H9 (cell line): ENCODE results near the gene SAMHD1. TPM values are rescaled to one million over a fixed set of nuclear protein-coding genes. Genes with fewer than 3 reads are reported as not detected.
"Not testable (repeated sequence)": the region's sequence is repeated elsewhere in the genome, so short reads cannot be mapped to it uniquely, and the experiment has no call there.

Experiments used
- DNase-seq: peaks from one replicate; pipeline ENCODE4 v3.0.0-alpha.2; 2017
- H2AFZ ChIP-seq: one replicate; pipeline ENCODE4 v1.6.1; 2013; ENCODE audit warnings: mild to moderate bottlenecking, low read length, control low read depth, moderate library complexity
- H2AK5ac ChIP-seq: 2 replicates; pipeline ENCODE4 v1.6.1; 2013; ENCODE audit warnings: low read length, control low read depth, mixed read lengths; ENCODE audit not compliant: insufficient read length
- H2BK120ac ChIP-seq: one replicate; pipeline ENCODE4 v1.6.1; 2013; ENCODE audit warnings: low read depth, mild to moderate bottlenecking, low read length, control low read depth, inconsistent platforms; ENCODE audit not compliant: poor library complexity, severe bottlenecking
- H2BK12ac ChIP-seq: 2 replicates; pipeline ENCODE4 v1.6.1; 2013; ENCODE audit warnings: low read length, control low read depth, mixed read lengths, low read depth; ENCODE audit not compliant: insufficient read length
- H2BK15ac ChIP-seq: 2 replicates; pipeline ENCODE4 v1.6.1; 2013; ENCODE audit warnings: low read depth, low read length, control low read depth
- H2BK20ac ChIP-seq: one replicate; pipeline ENCODE4 v1.6.1; 2013; ENCODE audit warnings: low read depth, mild to moderate bottlenecking, low read length, control low read depth, inconsistent platforms; ENCODE audit not compliant: poor library complexity, severe bottlenecking
- H2BK5ac ChIP-seq: 2 replicates; pipeline ENCODE4 v1.6.1; 2013; ENCODE audit warnings: low read length, control low read depth, mixed read lengths; ENCODE audit not compliant: insufficient read length
- H3K14ac ChIP-seq: 2 replicates; pipeline ENCODE4 v1.6.1; 2013; ENCODE audit warnings: low read length, control low read depth; ENCODE audit not compliant: insufficient read depth
- H3K18ac ChIP-seq: 2 replicates; pipeline ENCODE4 v1.6.1; 2013; ENCODE audit warnings: low read depth, mild to moderate bottlenecking, mixed read lengths, low read length, control low read depth; ENCODE audit not compliant: insufficient read length
- H3K23ac ChIP-seq: 2 replicates; pipeline ENCODE4 v1.6.1; 2013; ENCODE audit warnings: low read length, control low read depth, mixed read lengths, low read depth; ENCODE audit not compliant: insufficient read length
- H3K23me2 ChIP-seq: 2 replicates; pipeline ENCODE4 v1.6.1; 2013; ENCODE audit warnings: low read depth, mild to moderate bottlenecking, mixed read lengths, low read length, control low read depth; ENCODE audit not compliant: insufficient read length, poor library complexity, severe bottlenecking
- H3K27ac ChIP-seq: 2 replicates; pipeline ENCODE4 v1.5.1; 2013; ENCODE audit warnings: low read length, control low read depth, mixed read lengths, low read depth; ENCODE audit not compliant: insufficient read length
- H3K27me3 ChIP-seq: 2 replicates; pipeline ENCODE4 v1.6.1; 2013; ENCODE audit warnings: low read length, control low read depth, inconsistent platforms; ENCODE audit not compliant: insufficient read depth
- H3K4ac ChIP-seq: 2 replicates; pipeline ENCODE4 v1.6.1; 2013; ENCODE audit warnings: low read depth, mild to moderate bottlenecking, control low read depth, inconsistent platforms, low read length, moderate library complexity
- H3K4me1 ChIP-seq: 2 replicates; pipeline ENCODE4 v1.6.1; 2013; ENCODE audit warnings: low read length, control low read depth, inconsistent platforms; ENCODE audit not compliant: insufficient read depth
- H3K4me2 ChIP-seq: 2 replicates; pipeline ENCODE4 v1.6.1; 2013; ENCODE audit warnings: low read length, control low read depth, mixed read lengths; ENCODE audit not compliant: insufficient read length, insufficient read depth
- H3K56ac ChIP-seq: 2 replicates; pipeline ENCODE4 v1.6.1; 2013; ENCODE audit warnings: low read depth, mild to moderate bottlenecking, mixed read lengths, low read length, control low read depth; ENCODE audit not compliant: insufficient read length
- H3K79me1 ChIP-seq: 2 replicates; pipeline ENCODE4 v1.6.1; 2013; ENCODE audit warnings: low read depth, mild to moderate bottlenecking, moderate library complexity, low read length, control low read depth, inconsistent platforms; ENCODE audit not compliant: insufficient read depth, poor library complexity, severe bottlenecking
- H3K79me2 ChIP-seq: 2 replicates; pipeline ENCODE4 v1.6.1; 2013; ENCODE audit warnings: low read length, control low read depth, inconsistent platforms; ENCODE audit not compliant: insufficient read depth
- H3K9ac ChIP-seq: 2 replicates; pipeline ENCODE4 v1.6.1; 2013; ENCODE audit warnings: low read length, control low read depth, mixed read lengths; ENCODE audit not compliant: insufficient read length; ENCODE audit errors: extremely low read depth
- H3K9me3 ChIP-seq: one replicate; pipeline ENCODE4 v1.6.1; 2013; ENCODE audit warnings: low read depth, low read length, inconsistent platforms; ENCODE audit not compliant: control insufficient read depth
- H3T11ph ChIP-seq: one replicate; pipeline ENCODE4 v1.6.1; 2013; ENCODE audit warnings: mild to moderate bottlenecking, low read length, control low read depth, inconsistent platforms
- H4K20me1 ChIP-seq: one replicate; pipeline ENCODE4 v1.6.1; 2013; ENCODE audit not compliant: control insufficient read depth, insufficient read length, insufficient read depth
- H4K5ac ChIP-seq: 2 replicates; pipeline ENCODE4 v1.6.1; 2013; ENCODE audit warnings: low read depth, mild to moderate bottlenecking, mixed read lengths, low read length, control low read depth; ENCODE audit not compliant: insufficient read length
- H4K8ac ChIP-seq: replicated peaks from 2 replicates; pipeline ENCODE4 v1.6.1; 2013; ENCODE audit warnings: low read length, control low read depth, mixed read lengths, low read depth; ENCODE audit not compliant: insufficient read length
- H4K91ac ChIP-seq: 2 replicates; pipeline ENCODE4 v1.6.1; 2013; ENCODE audit warnings: low read depth, mild to moderate bottlenecking, moderate library complexity, mixed read lengths, low read length, control low read depth; ENCODE audit not compliant: insufficient read length
- H3K27ac Mint-ChIP-seq, 3 experiments: 2 replicates in 2 of 3; 3 replicates in 1 of 3; pipeline ENCODE4 v1.8.0; 2020 to 2021; ENCODE audit warnings: mixed read lengths in 3 of 3, mild to moderate bottlenecking in 1 of 3, moderate library complexity in 1 of 3
- H3K27me3 Mint-ChIP-seq: 2 replicates; pipeline ENCODE4 v1.8.0; 2021; ENCODE audit warnings: low read depth, mild to moderate bottlenecking, moderate library complexity, mixed read lengths
- H3K36me3 Mint-ChIP-seq, 3 experiments: 2 replicates in 2 of 3; 3 replicates in 1 of 3; pipeline ENCODE4 v1.8.0; 2020 to 2021; ENCODE audit warnings: low read depth in 3 of 3, mixed read lengths in 3 of 3; ENCODE audit not compliant: insufficient read depth in 1 of 3
- H3K4me1 Mint-ChIP-seq, 2 experiments: 2 replicates each; pipeline ENCODE4 v1.8.0; 2020; ENCODE audit warnings: mixed read lengths in 2 of 2
- H3K4me3 Mint-ChIP-seq, 2 experiments: 2 replicates in 1 of 2; 3 replicates in 1 of 2; pipeline ENCODE4 v1.8.0; 2020 to 2021; ENCODE audit warnings: mild to moderate bottlenecking in 2 of 2, mixed read lengths in 2 of 2, moderate library complexity in 1 of 2
- H3K9me3 Mint-ChIP-seq, 2 experiments: 2 replicates in 1 of 2; 3 replicates in 1 of 2; pipeline ENCODE4 v1.8.0; 2020; ENCODE audit warnings: mild to moderate bottlenecking in 2 of 2, mixed read lengths in 2 of 2, moderate library complexity in 1 of 2
- WGBS: extraction: QIAGEN DNeasy Blood & Tissue Kit; methylation state at CpG from one replicate; pipeline ENCODE4 v1.1.7; 2013; ENCODE audit warnings: missing lambda C conversion rate, low lambda C conversion rate, mixed read lengths; ENCODE audit not compliant: insufficient read length; ENCODE audit errors: extremely low coverage; 5-methylcytosine and 5-hydroxymethylcytosine counted together
- total RNA-seq: library from RNA; stranded (reverse); gene quantifications from 2 replicates; pipeline ENCODE4 v1.2.1, GENCODE V29; 2021
- TF ChIP-seq, protein P1 (sequence below): fragments of 200-600 bp; sonication (generic); conservative IDR thresholded peaks from 3 replicates; pipeline ENCODE4 v1.8.0; 2021; ENCODE audit warnings: antibody characterized with exemption, mild to moderate bottlenecking

SAMHD1 gene
- total RNA-seq, 1 experiment from 2014 or later, result 53.1 TPM

- Histone ChIP-seq H3K14ac (no peak overlapping the region), H2BK15ac (no peak overlapping the region), H4K5ac (no peak overlapping the region), H3K18ac (no peak overlapping the region), H3K9ac (no peak overlapping the region), H4K20me1 (no peaks in the 10 kb centered on the region), H3K27ac (no peak overlapping the region), H3K23ac (no peak overlapping the region), H2BK120ac (no peak overlapping the region), H3K79me2 (no peaks in the 10 kb centered on the region), H2AFZ (no peak overlapping the region), H3K4me1 (no peaks in the 10 kb centered on the region), H4K91ac (no peak overlapping the region), H3K9me3 (no peaks in the 10 kb centered on the region), H3K56ac (no peak overlapping the region), H3K79me1 (peaks cover 3% of the 10 kb centered on the region), H3K4ac (no peak overlapping the region), H4K8ac (no peak overlapping the region), H2BK20ac (no peak overlapping the region), H3T11ph (no peak overlapping the region), H3K23me2 (no peaks in the 10 kb centered on the region), H2BK12ac (no peak overlapping the region), H3K27me3 (no peaks in the 10 kb centered on the region; the same call in 1 of the 2 replicates), H2BK5ac (no peak overlapping the region), H2AK5ac (no peak overlapping the region), H3K4me2 (no peak overlapping the region)
- no peaks in the 10 kb centered on the region for H3K9me3 Mint-ChIP-seq
- no peak overlapping the region for H3K4me3 Mint-ChIP-seq
- H3K27me3 Mint-ChIP-seq, result no peaks in the 10 kb centered on the region
- DNase-seq, result no peak
- no peaks in the 10 kb centered on the region for H3K4me1 Mint-ChIP-seq
- WGBS, result no CpG with 5 or more reads among the region's 11 CpGs
- TF ChIP-seq, protein P1, sequence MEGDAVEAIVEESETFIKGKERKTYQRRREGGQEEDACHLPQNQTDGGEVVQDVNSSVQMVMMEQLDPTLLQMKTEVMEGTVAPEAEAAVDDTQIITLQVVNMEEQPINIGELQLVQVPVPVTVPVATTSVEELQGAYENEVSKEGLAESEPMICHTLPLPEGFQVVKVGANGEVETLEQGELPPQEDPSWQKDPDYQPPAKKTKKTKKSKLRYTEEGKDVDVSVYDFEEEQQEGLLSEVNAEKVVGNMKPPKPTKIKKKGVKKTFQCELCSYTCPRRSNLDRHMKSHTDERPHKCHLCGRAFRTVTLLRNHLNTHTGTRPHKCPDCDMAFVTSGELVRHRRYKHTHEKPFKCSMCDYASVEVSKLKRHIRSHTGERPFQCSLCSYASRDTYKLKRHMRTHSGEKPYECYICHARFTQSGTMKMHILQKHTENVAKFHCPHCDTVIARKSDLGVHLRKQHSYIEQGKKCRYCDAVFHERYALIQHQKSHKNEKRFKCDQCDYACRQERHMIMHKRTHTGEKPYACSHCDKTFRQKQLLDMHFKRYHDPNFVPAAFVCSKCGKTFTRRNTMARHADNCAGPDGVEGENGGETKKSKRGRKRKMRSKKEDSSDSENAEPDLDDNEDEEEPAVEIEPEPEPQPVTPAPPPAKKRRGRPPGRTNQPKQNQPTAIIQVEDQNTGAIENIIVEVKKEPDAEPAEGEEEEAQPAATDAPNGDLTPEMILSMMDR, result no peak
- H3K27ac Mint-ChIP-seq, result peak overlapping the region in 1 of 3 experiments; percentile 68; a peak in 2 of 7 replicates
- peaks cover 11 to 63% (median 62%) of the 10 kb centered on the region in 3 experiments; a peak in 5 of 7 replicates for H3K36me3 Mint-ChIP-seq
Observed at GRCh38 chr20:36932476-36933426, 18.8 kb downstream of the SAMHD1 start.

GRCh38 chr20:36932067-36932466, 19.4 kb downstream of the SAMHD1 start:
- not testable (repeated sequence) for H2AFZ ChIP-seq, H3K14ac ChIP-seq, H3K9ac ChIP-seq, H3K23me2 ChIP-seq, H4K20me1 ChIP-seq, H2AK5ac ChIP-seq, H3K4me3 Mint-ChIP-seq, H3K23ac ChIP-seq, H3K4me1 ChIP-seq, H3K79me1 ChIP-seq, H2BK5ac ChIP-seq, H4K91ac ChIP-seq, H3K56ac ChIP-seq, H2BK120ac ChIP-seq, H3K27ac ChIP-seq, H3K4me2 ChIP-seq, H3K18ac ChIP-seq, H3K27me3 ChIP-seq, H4K8ac ChIP-seq, H3T11ph ChIP-seq, H3K27ac Mint-ChIP-seq, H3K79me2 ChIP-seq, H4K5ac ChIP-seq, H2BK15ac ChIP-seq, H3K4ac ChIP-seq, H3K4me1 Mint-ChIP-seq, DNase-seq, H2BK12ac ChIP-seq, H3K27me3 Mint-ChIP-seq, H2BK20ac ChIP-seq, H3K9me3 ChIP-seq, H3K9me3 Mint-ChIP-seq
- H3K36me3 Mint-ChIP-seq, result peaks cover 11 to 65% (median 63%) of the 10 kb centered on the region in 3 experiments; a peak in 5 of 7 replicates
- WGBS, result no CpG with 5 or more reads among the region's 12 CpGs
